Left lobe of liver (tissue), 2 donors: ENCODE results near the gene ZSCAN5C. TPM values are rescaled to one million over a fixed set of nuclear protein-coding genes. Genes with fewer than 3 reads are reported as not detected.

Experiments
- ATAC-seq: fragments of 200-7000 bp; cut with Tn5 transposase; one replicate; pipeline ENCODE4 v1.9.1; 2020; ENCODE audit warnings: mild to moderate bottlenecking, moderate library complexity
- DNase-seq: peaks from one replicate; pipeline ENCODE4 v3.0.0-alpha.2; 2020; ENCODE audit warnings: low spot score
- total RNA-seq: library from RNA; stranded (reverse); gene quantifications from one replicate; pipeline ENCODE4 v1.2.1, GENCODE V29; 2021
- donor health status: DM: no; HTN: no; CAD: no; lungs with moderate emphysema.
- donor health status: DM: no; HTN: yes; CAD: no.

ZSCAN5C gene
- total RNA-seq = not detected

GRCh38 chr19:56201973-56202372 is at the start of gene ZSCAN5C:
Gene ZSCAN5C (plus strand): TSS chr19:56202273. CDS start chr19:56205914, 3,641 bp downstream.
- ATAC-seq = no peak
- DNase-seq = no peak

DNA sequence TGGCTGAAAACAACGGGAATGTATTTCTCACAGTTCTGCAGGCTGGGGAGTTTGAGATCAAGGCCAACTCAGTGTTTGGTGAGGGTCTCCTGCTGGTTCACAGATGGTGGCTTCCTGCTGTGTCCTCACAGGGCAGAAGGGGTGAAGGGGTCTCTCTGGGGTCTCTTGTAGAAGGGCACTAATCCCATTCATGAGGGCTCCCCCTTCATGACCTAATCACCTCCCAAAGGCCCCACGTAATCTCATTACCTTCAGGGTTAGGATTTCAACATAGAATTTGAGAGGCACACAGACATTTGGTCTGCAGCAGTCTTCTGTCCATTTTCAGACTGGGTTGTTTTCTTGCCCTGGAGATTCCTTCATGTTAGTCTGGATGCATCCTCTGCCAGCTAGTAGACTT is 49.4 kb upstream of the ZSCAN5C start:
- DNase-seq (no peak), ATAC-seq (no peak)

DNA sequence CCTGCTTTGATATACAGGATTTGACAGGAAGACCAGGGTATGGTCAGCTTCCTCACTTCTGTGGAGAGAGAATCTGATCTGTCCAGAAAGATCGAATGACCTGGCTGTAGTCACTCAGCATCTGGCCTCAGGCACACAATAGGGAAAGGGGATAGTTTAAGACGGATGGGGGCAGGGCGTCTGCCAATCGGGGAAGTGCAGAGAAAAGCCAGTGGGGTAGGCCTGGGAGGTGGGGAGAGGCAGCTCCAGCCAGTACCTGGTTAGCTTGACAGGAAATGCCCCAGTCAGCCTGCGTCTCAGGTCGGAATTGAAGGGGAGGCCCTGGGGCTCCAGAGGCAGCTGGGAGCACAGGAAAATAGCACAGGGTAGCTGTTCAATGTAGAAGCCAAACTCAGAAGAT is 48.6 kb upstream of the ZSCAN5C start:
- ATAC-seq (no peak), DNase-seq (no peak)

DNA sequence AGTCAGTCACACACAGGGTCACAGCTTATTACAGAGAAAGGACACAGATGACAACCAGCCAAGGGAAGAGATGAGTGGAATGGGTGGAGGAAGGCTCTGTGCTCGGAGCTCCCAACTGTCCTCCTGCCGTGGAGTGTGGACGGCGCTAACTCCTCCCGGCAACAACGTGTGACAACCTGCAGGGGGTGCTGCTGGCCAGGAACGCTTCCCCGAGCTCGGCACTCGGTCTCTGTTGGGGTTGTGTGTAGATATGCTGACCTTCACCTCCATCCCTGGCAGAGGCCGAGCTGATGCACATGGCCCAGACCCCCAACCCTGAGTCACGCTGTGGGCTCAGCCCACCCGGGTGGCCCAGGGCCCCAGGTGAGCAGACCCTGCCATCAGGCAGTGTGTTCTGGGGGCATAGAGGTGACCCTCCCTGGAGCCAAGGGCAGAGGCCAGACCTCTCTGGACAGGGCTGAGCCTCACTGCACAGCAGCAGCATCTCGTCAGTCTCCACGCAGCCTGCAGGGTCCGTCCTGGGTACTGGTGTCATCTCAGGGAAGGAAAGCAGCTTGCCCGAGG is 46.9 kb upstream of the ZSCAN5C start:
- DNase-seq = no peak
- ATAC-seq = peak; percentile 54

DNA sequence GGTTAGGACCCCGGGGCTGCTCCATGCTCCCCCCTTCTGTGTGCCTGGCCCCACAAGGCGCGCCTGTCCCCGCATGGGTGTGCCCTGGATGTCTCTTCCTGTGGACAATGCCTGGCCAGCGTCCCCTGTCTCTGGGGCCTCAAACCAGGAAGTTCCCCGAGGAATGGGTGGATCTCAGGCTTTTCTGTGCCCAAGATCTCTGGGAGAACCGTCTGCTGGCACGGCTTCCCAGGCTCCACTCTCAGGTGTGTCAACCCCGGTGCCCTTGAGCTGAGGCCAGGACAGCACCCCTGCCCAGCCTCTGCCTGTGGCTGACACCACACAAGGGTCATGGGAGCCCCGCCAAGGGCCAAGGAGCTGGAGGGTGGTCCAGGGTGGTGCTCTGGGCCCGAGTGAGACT is 45.3 kb upstream of the ZSCAN5C start:
- DNase-seq (no peak), ATAC-seq (peak; percentile 8)

DNA sequence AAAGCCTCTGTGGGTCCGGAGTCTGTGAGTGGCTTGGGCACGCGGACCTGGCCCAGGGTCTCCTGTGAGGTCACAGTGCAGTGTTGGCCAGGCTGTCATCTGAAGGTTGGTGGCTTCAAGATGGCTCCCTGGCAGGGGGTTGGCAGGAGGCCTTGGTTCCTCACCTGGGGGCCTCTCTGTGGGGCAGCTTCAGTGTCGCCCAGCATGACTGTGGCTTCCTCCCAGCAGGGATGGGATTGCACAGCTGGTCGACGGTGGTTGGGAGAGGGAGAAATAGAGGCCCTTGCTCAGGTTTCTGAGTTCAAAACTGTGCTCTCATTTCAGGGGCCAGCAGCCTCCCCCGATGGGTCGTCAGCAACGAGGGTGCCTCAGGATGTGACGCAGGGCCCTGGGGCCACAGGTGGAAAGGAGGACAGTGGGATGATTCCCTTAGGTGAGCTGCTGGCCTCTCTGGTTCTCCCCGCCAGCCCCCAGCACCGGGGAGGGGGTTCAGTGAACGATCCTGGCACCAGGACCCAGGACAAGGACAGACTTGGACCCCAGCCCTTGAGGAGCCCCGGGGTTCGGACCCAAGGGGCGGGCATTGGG is 43.8 kb upstream of the ZSCAN5C start:
- ATAC-seq (no peak), DNase-seq (no peak)

GRCh38 chr19:56159009-56159559 is 43.0 kb upstream of the ZSCAN5C start:
- DNase-seq = no peak
- ATAC-seq = no peak

- ATAC-seq (no peak), DNase-seq (no peak)
Measured at GRCh38 chr19:56159622-56160271, 42.3 kb upstream of the ZSCAN5C start.

GRCh38 chr19:56161534-56161933 is 40.5 kb upstream of the ZSCAN5C start:
- DNase-seq = no peak
- peak; percentile 20 for ATAC-seq

DNA sequence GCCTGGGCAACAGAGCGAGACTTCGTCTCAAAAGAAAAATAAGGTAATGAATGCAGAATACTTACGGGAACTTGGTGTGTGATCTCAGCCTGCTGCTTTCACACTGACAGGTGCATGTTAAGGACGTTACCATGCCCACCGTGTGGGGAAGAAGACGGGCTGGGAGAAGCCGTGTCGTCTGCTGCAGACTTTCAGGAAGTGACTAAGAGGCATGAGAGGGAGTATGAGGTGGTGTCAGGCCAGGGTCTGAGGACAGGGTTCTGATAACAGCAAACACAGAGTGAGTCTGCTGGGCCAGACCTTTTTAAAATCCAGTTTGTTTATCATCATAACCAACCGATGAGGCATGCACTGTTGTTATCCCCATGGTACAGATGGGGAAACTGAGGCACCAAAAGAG is 39.8 kb upstream of the ZSCAN5C start:
- ATAC-seq (peak; percentile 6), DNase-seq (no peak)

GRCh38 chr19:56163097-56163496 is 39.0 kb upstream of the ZSCAN5C start:
- DNase-seq = no peak
- no peak for ATAC-seq

DNA sequence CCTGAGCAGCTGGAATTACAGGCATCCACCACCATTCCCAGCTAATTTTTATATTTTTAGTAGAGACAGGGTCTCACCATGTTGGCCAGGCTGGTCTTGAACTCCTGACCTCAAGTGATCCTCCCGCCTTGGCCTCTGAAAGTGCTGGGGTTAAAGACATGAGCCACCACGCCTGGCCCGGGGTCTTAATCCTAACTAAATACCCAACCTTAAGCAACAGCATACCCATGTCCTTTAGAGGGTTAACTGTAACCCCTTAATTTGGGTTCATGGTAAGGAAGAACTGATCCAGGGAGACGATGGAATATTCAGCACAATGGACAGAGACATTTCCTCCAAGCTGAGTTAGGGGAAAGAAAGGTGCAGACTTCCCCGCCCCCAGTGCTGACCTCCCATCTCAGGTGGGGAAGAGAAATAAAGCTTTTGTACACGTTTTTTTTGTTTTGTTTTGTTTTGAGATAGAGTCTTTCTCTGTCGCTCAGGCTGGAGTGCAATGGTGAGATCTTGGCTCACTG is 35.0 kb upstream of the ZSCAN5C start:
- ATAC-seq = no peak

DNA sequence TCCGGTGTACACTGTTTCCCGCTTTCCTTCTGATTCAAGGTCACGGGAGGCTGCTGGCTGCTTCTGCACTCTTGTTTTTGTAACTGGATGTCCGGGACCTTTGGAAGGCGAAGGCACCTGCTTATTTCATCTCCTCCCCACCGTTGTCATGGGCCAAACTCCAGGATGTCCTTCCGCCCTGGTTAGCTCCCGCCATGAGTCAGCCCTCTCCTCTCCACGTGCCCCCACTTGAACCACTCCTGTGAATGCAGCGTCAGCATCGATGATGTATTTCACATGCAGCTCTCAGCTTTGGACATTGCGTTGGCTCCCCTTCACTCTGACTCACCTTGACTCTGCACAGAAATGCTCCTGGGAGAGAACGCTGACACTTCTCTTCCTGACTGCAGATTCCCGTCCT is 31.8 kb upstream of the ZSCAN5C start:
- DNase-seq (no peak), ATAC-seq (no peak)

More for the DNA sequence above, 35.0 kb upstream of the ZSCAN5C start:
- no peak for DNase-seq

DNA sequence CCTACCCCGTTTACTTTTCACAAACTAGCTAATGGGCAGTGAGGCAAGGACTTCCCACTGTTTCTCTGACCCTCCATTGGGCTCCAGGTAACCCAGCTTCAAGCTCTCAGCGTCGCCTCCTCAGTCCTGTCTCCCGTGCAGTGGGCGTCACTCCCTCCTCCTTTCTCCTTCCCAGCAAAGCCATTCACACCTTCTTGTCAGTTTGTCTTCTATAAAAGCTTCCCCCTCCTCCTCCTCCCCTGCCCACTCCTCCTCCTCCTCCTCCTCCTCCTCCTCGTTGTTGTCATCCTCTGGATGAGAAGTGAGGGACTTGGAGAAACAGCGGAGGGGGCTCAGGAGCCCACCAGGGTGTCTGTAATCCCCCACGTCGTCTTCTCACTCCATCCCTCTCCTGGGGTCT is 28.0 kb upstream of the ZSCAN5C start:
- ATAC-seq (no peak), DNase-seq (no peak)

GRCh38 chr19:56174550-56174949 is 27.5 kb upstream of the ZSCAN5C start:
- DNase-seq = no peak
- no peak for ATAC-seq

DNA sequence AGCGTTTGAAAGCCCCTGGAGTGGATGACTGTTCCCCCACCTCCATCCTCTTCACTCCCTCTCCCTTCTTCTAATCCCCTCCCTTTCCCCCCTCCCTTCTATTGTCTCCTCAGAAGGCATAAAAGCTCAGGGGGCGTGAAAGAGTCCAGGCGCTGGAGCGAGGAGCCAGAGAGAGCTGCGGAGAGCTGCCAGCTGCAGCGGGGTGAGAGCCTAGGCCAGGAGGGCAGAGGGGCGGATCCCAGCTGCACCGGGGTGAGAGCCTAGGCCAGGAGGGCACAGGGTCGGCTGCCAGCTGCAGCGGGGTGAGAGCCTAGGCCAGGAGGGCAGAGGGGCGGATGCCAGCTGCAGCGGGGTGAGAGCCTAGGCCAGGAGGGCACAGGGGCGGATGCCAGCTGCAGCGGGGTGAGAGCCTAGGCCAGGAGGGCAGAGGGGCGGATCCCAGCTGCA is 26.2 kb upstream of the ZSCAN5C start, which contains the start of gene GALP:
TSS of gene GALP (plus strand) at position 148 of the 447 bp plus-strand sequence. CDS start 1,101 bp downstream, outside the sequence.
- ATAC-seq (peak; percentile 66), DNase-seq (peak; percentile 90)

DNA sequence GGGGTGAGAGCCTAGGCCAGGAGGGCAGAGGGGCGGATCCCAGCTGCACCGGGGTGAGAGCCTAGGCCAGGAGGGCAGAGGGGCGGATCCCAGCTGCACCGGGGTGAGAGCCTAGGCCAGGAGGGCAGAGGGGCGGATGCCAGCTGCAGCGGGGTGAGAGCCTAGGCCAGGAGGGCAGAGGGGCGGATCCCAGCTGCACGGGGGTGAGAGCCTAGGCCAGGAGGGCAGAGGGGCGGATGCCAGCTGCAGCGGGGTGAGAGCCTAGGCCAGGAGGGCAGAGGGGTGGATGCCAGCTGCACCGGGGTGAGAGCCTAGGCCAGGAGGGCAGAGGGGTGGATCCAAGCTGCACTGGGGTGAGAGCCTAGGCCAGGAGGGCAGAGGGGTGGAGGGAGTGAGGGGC is 25.8 kb upstream of the ZSCAN5C start:
- peak; percentile 6 for ATAC-seq
- DNase-seq = peak; percentile 65

GRCh38 chr19:56176881-56177280 is 25.2 kb upstream of the ZSCAN5C start:
- ATAC-seq (no peak), DNase-seq (no peak)

- no peak for DNase-seq
- no peak for ATAC-seq
Measured at GRCh38 chr19:56177564-56178243, 24.4 kb upstream of the ZSCAN5C start.

GRCh38 chr19:56189785-56190184 is 12.3 kb upstream of the ZSCAN5C start:
- DNase-seq (no peak), ATAC-seq (no peak)

GRCh38 chr19:56191115-56191514 is 11.0 kb upstream of the ZSCAN5C start:
- ATAC-seq (no peak), DNase-seq (no peak)
